Neuronal stem cell (in vitro differentiated cells): ENCODE data around the gene C1RL.

Experiments
- DNase-seq: peaks from one replicate; pipeline ENCODE4 v3.0.0-alpha.2; 2013; ENCODE audit warnings: low spot score
- H2AFZ ChIP-seq: one replicate; pipeline ENCODE4 v1.6.1; 2013; ENCODE audit warnings: mild to moderate bottlenecking, low read length, inconsistent platforms
- H2AK5ac ChIP-seq: 2 replicates; pipeline ENCODE4 v1.6.1; 2013; ENCODE audit warnings: low read depth, mild to moderate bottlenecking, inconsistent platforms, low read length, moderate library complexity, mixed read lengths
- H2BK120ac ChIP-seq: 2 replicates; pipeline ENCODE4 v1.6.1; 2013; ENCODE audit warnings: low read depth, mild to moderate bottlenecking, inconsistent platforms, low read length, moderate library complexity, mixed read lengths
- H2BK12ac ChIP-seq: one replicate; pipeline ENCODE4 v1.6.1; 2013; ENCODE audit warnings: low read length, inconsistent platforms
- H2BK15ac ChIP-seq: 2 replicates; pipeline ENCODE4 v1.6.1; 2013; ENCODE audit warnings: mild to moderate bottlenecking, low read length, inconsistent platforms, mixed read lengths
- H2BK5ac ChIP-seq: one replicate; pipeline ENCODE4 v1.6.1; 2013; ENCODE audit warnings: inconsistent platforms, mild to moderate bottlenecking, low read length, moderate library complexity
- H3K14ac ChIP-seq: one replicate; pipeline ENCODE4 v1.6.1; 2013; ENCODE audit warnings: low read length, inconsistent platforms
- H3K18ac ChIP-seq: 2 replicates; pipeline ENCODE4 v1.6.1; 2013; ENCODE audit warnings: low read length, inconsistent platforms
- H3K23ac ChIP-seq: 2 replicates; pipeline ENCODE4 v1.6.1; 2013; ENCODE audit warnings: low read depth, mild to moderate bottlenecking, mixed read lengths, low read length, inconsistent platforms; ENCODE audit not compliant: poor library complexity
- H3K27ac ChIP-seq: replicated peaks from 3 replicates; pipeline ENCODE4 v1.5.1; 2013; ENCODE audit warnings: low read length, inconsistent platforms
- H3K27me3 ChIP-seq, 3 experiments: 2 replicates each; pipeline ENCODE4 v1.6.1; 2013; ENCODE audit warnings: low read length in 3 of 3, mild to moderate bottlenecking in 2 of 3, inconsistent platforms in 1 of 3, low read depth in 1 of 3, mixed read lengths in 1 of 3, moderate library complexity in 1 of 3; ENCODE audit not compliant: control insufficient read depth in 3 of 3, insufficient read depth in 3 of 3
- H3K36me3 ChIP-seq, 2 donors: replicated peaks in 1 of 2; 2 replicates each; pipeline ENCODE4 v1.6.1; 2013; ENCODE audit warnings: low read length in 2 of 2; ENCODE audit not compliant: control insufficient read depth in 2 of 2, insufficient read depth in 2 of 2
- H3K4ac ChIP-seq: 2 replicates; pipeline ENCODE4 v1.6.1; 2013; ENCODE audit warnings: inconsistent platforms, mild to moderate bottlenecking, low read length, moderate library complexity
- H3K4me1 ChIP-seq, 2 donors: 1 replicate in 1 of 2; 2 replicates in 1 of 2; pipeline ENCODE4 v1.6.1; 2013; ENCODE audit warnings: low read length in 2 of 2, low read depth in 1 of 2; ENCODE audit not compliant: control insufficient read depth in 2 of 2, insufficient read depth in 1 of 2
- H3K4me2 ChIP-seq: one replicate; pipeline ENCODE4 v1.6.1; 2013; ENCODE audit warnings: mild to moderate bottlenecking, low read length, inconsistent platforms; ENCODE audit not compliant: insufficient read depth, poor library complexity, severe bottlenecking
- H3K4me3 ChIP-seq, 2 donors: 2 replicates each; pipeline ENCODE4 v1.5.1; 2013; ENCODE audit warnings: low read length in 2 of 2, mild to moderate bottlenecking in 2 of 2, inconsistent platforms in 1 of 2, moderate library complexity in 1 of 2
- H3K79me1 ChIP-seq: one replicate; pipeline ENCODE4 v1.6.1; 2013; ENCODE audit warnings: low read depth, mild to moderate bottlenecking, inconsistent platforms, low read length, moderate library complexity
- H3K9ac ChIP-seq: one replicate; pipeline ENCODE4 v1.6.1; 2013; ENCODE audit warnings: mild to moderate bottlenecking, low read depth, low read length, inconsistent platforms; ENCODE audit not compliant: poor library complexity
- H3K9me3 ChIP-seq, 2 donors: replicated peaks in 1 of 2; 2 replicates each; pipeline versions ENCODE3 to v1.6.1; 2013; ENCODE audit warnings: low read length in 2 of 2, mild to moderate bottlenecking in 2 of 2, inconsistent platforms in 1 of 2, low read depth in 1 of 2, mixed read lengths in 1 of 2, moderate library complexity in 1 of 2; ENCODE audit not compliant: control insufficient read depth in 2 of 2, insufficient read depth in 1 of 2
- H4K8ac ChIP-seq: one replicate; pipeline ENCODE4 v1.6.1; 2013; ENCODE audit warnings: low read depth, mild to moderate bottlenecking, inconsistent platforms, low read length, moderate library complexity
- H4K91ac ChIP-seq: one replicate; pipeline ENCODE4 v1.6.1; 2013; ENCODE audit warnings: low read length, low read depth, mild to moderate bottlenecking, inconsistent platforms; ENCODE audit not compliant: poor library complexity
- WGBS, 2 donors: extraction: QIAGEN DNeasy Blood & Tissue Kit; methylation state at CpG; one replicate each; pipeline ENCODE4 v1.1.7; 2013; ENCODE audit warnings: missing lambda C conversion rate in 2 of 2, mixed read lengths in 1 of 2; ENCODE audit not compliant: insufficient read length in 2 of 2, insufficient replicate concordance in 1 of 2; ENCODE audit errors: extremely low coverage in 2 of 2; 5-methylcytosine and 5-hydroxymethylcytosine counted together

C1RL gene

GRCh38 chr12:7072035-7072434 lies 37.0 kb downstream of the C1RL start:
- H2AFZ ChIP-seq = no peak overlapping the region

GRCh38 chr12:7069386-7069785 lies 39.6 kb downstream of the C1RL start:
- Histone ChIP-seq H4K8ac (no peak overlapping the region), H2BK120ac (no peak overlapping the region), H3K4me2 (no peak overlapping the region), H3K9me3 (no peaks in the 10 kb centered on the region), H3K4me1 (no peaks in the 10 kb centered on the region), H4K91ac (no peak overlapping the region), H3K4ac (no peak overlapping the region), H3K4me3 (no peak overlapping the region), H2BK5ac (no peak overlapping the region), H2AK5ac (no peak overlapping the region), H2AFZ (no peak overlapping the region), H2BK12ac (no peak overlapping the region), H3K36me3 (no peaks in the 10 kb centered on the region), H3K9ac (no peak overlapping the region), H3K14ac (no peak overlapping the region), H3K79me1 (no peaks in the 10 kb centered on the region), H3K23ac (no peak overlapping the region), H2BK15ac (no peak overlapping the region), H3K27ac (no peak overlapping the region), H3K27me3 (no peaks in the 10 kb centered on the region), H3K18ac (no peak overlapping the region)
- WGBS, 2 donors = no CpG with 5 or more reads among the region's 6 CpGs
- DNase-seq = no peak

More at GRCh38 chr12:7072035-7072434, 37.0 kb downstream of the C1RL start:
- H3K4me3 ChIP-seq = no peak overlapping the region
- H2BK5ac ChIP-seq = no peak overlapping the region
- no peak overlapping the region for H3K23ac ChIP-seq
- no peak overlapping the region for H2BK12ac ChIP-seq
- no peak overlapping the region for H3K27ac ChIP-seq
- no peak overlapping the region for H4K91ac ChIP-seq
- no peak overlapping the region for H4K8ac ChIP-seq
- H3K9me3 ChIP-seq = no peaks in the 10 kb centered on the region
- H3K4ac ChIP-seq = no peak overlapping the region
- no CpG with 5 or more reads among the region's 6 CpGs for WGBS, 2 donors
- H2BK120ac ChIP-seq = no peak overlapping the region
- H2AK5ac ChIP-seq = no peak overlapping the region
- no peaks in the 10 kb centered on the region for H3K4me1 ChIP-seq
- H2BK15ac ChIP-seq = no peak overlapping the region
- no peak for DNase-seq
- no peak overlapping the region for H3K18ac ChIP-seq
- H3K14ac ChIP-seq = no peak overlapping the region
- no peaks in the 10 kb centered on the region for H3K79me1 ChIP-seq
- H3K9ac ChIP-seq = no peak overlapping the region
- H3K36me3 ChIP-seq = no peaks in the 10 kb centered on the region
- H3K4me2 ChIP-seq = no peak overlapping the region
- peaks cover 0 to 3% (median 0%) of the 10 kb centered on the region in 3 experiments for H3K27me3 ChIP-seq

DNA sequence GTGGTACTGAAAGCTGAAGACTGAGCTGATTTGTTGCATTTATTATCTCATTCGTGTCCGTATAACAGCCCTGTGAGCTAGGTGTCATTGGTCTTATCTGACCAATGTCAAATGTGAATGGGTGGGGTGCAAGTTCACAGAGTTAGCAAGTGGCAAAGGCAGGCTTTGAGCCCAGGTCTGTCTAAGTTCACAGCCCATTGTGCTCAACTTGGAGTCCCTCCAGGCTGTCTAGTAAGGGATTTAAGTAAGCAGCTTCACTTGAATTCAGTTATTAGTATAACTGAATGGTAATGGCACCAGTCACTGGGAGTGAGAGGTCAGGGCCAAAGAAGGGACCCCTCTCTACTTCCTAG lies 40.0 kb downstream of the C1RL start:
- H3K4ac ChIP-seq = no peak overlapping the region
- no peak overlapping the region for H3K4me3 ChIP-seq
- no peak overlapping the region for H4K91ac ChIP-seq
- no peaks in the 10 kb centered on the region for H3K9me3 ChIP-seq
- H2BK15ac ChIP-seq = no peak overlapping the region
- no peak overlapping the region for H3K23ac ChIP-seq
- H3K4me2 ChIP-seq = no peak overlapping the region
- H3K14ac ChIP-seq = no peak overlapping the region
- H3K36me3 ChIP-seq = no peaks in the 10 kb centered on the region
- no peak overlapping the region for H3K18ac ChIP-seq
- DNase-seq = no peak
- no peaks in the 10 kb centered on the region for H3K79me1 ChIP-seq
- no peaks in the 10 kb centered on the region for H3K27me3 ChIP-seq
- no peak overlapping the region for H2AK5ac ChIP-seq
- H2BK12ac ChIP-seq = no peak overlapping the region
- no peak overlapping the region for H3K27ac ChIP-seq
- H3K9ac ChIP-seq = no peak overlapping the region
- WGBS, 2 donors = no CpG with 5 or more reads among the region's 2 CpGs
- no peak overlapping the region for H2BK5ac ChIP-seq
- H2BK120ac ChIP-seq = no peak overlapping the region
- no peak overlapping the region for H4K8ac ChIP-seq
- no peaks in the 10 kb centered on the region for H3K4me1 ChIP-seq
- H2AFZ ChIP-seq = no peak overlapping the region

- H3K18ac ChIP-seq = no peak overlapping the region
- H3K27me3 ChIP-seq = no peaks in the 10 kb centered on the region
- H4K91ac ChIP-seq = peak overlapping the region; percentile 24
- H3K36me3 ChIP-seq = no peaks in the 10 kb centered on the region
- H3K27ac ChIP-seq = no peak overlapping the region
- H3K4me1 ChIP-seq = no peaks in the 10 kb centered on the region
- no peak overlapping the region for H3K23ac ChIP-seq
- H2BK12ac ChIP-seq = no peak overlapping the region
- no peak overlapping the region for H3K4ac ChIP-seq
- no peaks in the 10 kb centered on the region for H3K9me3 ChIP-seq
- no peak overlapping the region for H2BK5ac ChIP-seq
- no peak overlapping the region for H3K4me2 ChIP-seq
- H2BK120ac ChIP-seq = no peak overlapping the region
- H2AK5ac ChIP-seq = no peak overlapping the region
- no peak overlapping the region for H3K14ac ChIP-seq
- no peak overlapping the region for H2BK15ac ChIP-seq
- no CpG with 5 or more reads among the region's 11 CpGs for WGBS, 2 donors
- no peak for DNase-seq
- H3K79me1 ChIP-seq = no peaks in the 10 kb centered on the region
- H2AFZ ChIP-seq = no peak overlapping the region
- H3K4me3 ChIP-seq = no peak overlapping the region
- no peak overlapping the region for H4K8ac ChIP-seq
- no peak overlapping the region for H3K9ac ChIP-seq
Measured at GRCh38 chr12:7068240-7068993, 40.6 kb downstream of the C1RL start.
